Brain microvascular endothelial cell (primary cell): ENCODE data around the gene ATAD5.

Experiments
- DNase-seq: peaks from one replicate; pipeline ENCODE4 v3.0.0-alpha.2; 2020
- H3K27ac ChIP-seq: fragments of 250-450 bp; sonication (Bioruptor Pico); 2 replicates; pipeline ENCODE4 v1.5.1; 2020; ENCODE audit warnings: mild to moderate bottlenecking, moderate library complexity
- H3K27me3 ChIP-seq: fragments of 250-450 bp; sonication (Bioruptor Pico); replicated peaks from 2 replicates; pipeline ENCODE4 v1.5.1; 2020; ENCODE audit warnings: mild to moderate bottlenecking
- H3K36me3 ChIP-seq: fragments of 250-450 bp; sonication (Bioruptor Pico); replicated peaks from 2 replicates; pipeline ENCODE4 v1.5.1; 2020; ENCODE audit warnings: mild to moderate bottlenecking
- H3K4me3 ChIP-seq: 2 replicates; pipeline ENCODE4 v1.5.1; 2011; ENCODE audit warnings: low read depth, mild to moderate bottlenecking, control low read depth, low read length, moderate library complexity
- CTCF ChIP-seq: IDR thresholded peaks from 2 replicates; pipeline ENCODE4 v1.5.1; 2011; ENCODE audit warnings: low read depth, mild to moderate bottlenecking, moderate library complexity, low read length, control low read depth, inconsistent platforms; ENCODE audit errors: missing control alignments
- in situ Hi-C: cut with HindIII; loops from 2 replicates; pipeline ENCODE4 v1.10.0; 2017; ENCODE audit warnings: low sequenced_read_pairs, low pct_ligation_motif_present

ATAD5 gene

GRCh38 chr17:30829022-30829421 is 2.7 kb upstream of the ATAD5 start:
- Histone ChIP-seq H3K27ac (no peak overlapping the region), H3K27me3 (no peaks in the 10 kb centered on the region), H3K36me3 (no peaks in the 10 kb centered on the region), H3K4me3 (no peak overlapping the region)
- DNase-seq = no peak
- TF ChIP-seq CTCF = no peak
- in situ Hi-C loops = no loop called here

GRCh38 chr17:30831257-30831656 is 509 bp upstream of the ATAD5 start:
- no peaks in the 10 kb centered on the region for H3K36me3 ChIP-seq
- in situ Hi-C loops = no loop called here
- no peak for DNase-seq
- H3K27me3 ChIP-seq = no peaks in the 10 kb centered on the region
- H3K27ac ChIP-seq = no peak overlapping the region
- H3K4me3 ChIP-seq = peak overlapping the region; percentile 98
- TF ChIP-seq CTCF = no peak

DNA sequence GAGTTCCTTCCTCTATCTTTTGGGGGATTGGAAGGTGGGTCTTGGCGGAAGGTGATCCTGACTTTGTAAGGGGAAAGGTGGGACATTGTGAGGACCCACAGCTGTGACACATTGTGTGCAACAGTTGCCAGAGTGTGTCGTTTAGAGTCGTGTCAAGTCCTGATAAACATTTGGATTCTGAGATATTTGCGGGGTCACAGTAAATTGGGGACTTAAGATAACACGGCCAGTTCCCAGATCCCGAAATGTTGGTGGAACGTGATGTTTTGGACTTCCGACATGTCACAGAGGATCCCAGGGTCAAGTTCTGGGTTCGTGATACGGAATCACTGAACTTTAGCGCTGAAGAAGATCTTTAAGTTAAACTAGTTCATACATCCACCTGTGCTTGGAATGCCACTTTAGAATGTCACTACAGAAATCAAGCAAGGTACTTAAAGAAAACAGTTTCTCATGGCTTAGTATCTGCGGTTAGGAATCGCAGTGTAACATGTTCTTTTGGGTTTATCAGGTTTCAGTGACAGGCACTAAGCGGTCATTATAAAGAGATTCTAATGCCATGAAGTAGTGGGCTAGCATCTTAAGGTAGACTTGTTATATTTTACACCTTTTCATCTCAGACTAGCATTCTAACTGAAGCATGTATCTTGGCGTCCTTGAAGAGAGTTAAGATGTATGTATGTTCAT is 815 bp downstream of the ATAD5 start:
- no peak overlapping the region for H3K27ac ChIP-seq
- TF ChIP-seq CTCF = no peak
- in situ Hi-C loops = no loop called here

GRCh38 chr17:30838202-30838807 is 6.5 kb downstream of the ATAD5 start:
- in situ Hi-C loops = no loop called here
- Histone ChIP-seq H3K36me3 (no peaks in the 10 kb centered on the region), H3K4me3 (no peak overlapping the region), H3K27ac (no peak overlapping the region), H3K27me3 (no peaks in the 10 kb centered on the region)
- TF ChIP-seq CTCF = no peak
- DNase-seq = no peak

More for the DNA sequence above, 815 bp downstream of the ATAD5 start:
- DNase-seq = no peak
- H3K36me3 ChIP-seq = no peaks in the 10 kb centered on the region
- peak overlapping the region; percentile 98 for H3K4me3 ChIP-seq
- H3K27me3 ChIP-seq = no peaks in the 10 kb centered on the region

DNA sequence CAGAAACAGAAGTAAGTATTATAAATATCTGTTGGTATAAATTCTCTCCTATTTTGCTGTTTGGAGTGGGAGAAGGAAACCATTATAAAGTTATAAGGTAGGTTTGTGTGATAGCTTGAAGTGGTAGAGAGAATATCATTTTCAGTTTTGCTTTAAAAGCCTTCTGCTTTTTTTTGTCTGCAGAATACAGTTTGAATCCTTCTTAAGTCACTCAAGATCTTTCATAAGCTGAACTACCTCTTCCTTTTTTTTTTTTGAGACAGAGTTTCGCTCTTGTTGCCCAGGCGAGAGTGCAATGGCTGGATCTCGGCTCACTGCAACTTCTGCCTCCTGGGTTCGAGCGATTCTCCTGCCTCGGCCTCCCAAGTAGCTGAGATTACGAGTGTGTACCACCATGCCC is 9.0 kb downstream of the ATAD5 start:
- no peak for DNase-seq
- in situ Hi-C loops = no loop called here
- H3K27me3 ChIP-seq = no peaks in the 10 kb centered on the region
- H3K36me3 ChIP-seq = no peaks in the 10 kb centered on the region
- no peak for TF ChIP-seq CTCF
- H3K4me3 ChIP-seq = no peak overlapping the region
- no peak overlapping the region for H3K27ac ChIP-seq
